Measurements from ENCODE around the gene SLC9A1. TPM values are rescaled to one million over a fixed set of nuclear protein-coding genes. Genes with fewer than 3 reads are reported as not detected.

Gene SLC9A1
- total RNA-seq, 1 experiment from 2014 or later = 8.4 TPM

- Histone ChIP-seq H3K4me3 (no peak overlapping the region), H3K36me3 (no peaks in the 10 kb centered on the region), H3K4me1 (no peaks in the 10 kb centered on the region), H3K27me3 (no peaks in the 10 kb centered on the region), H3K27ac (no peak overlapping the region), H3K9me3 (replicated peaks) (no peaks in the 10 kb centered on the region)
- DNase-seq = no peak
Observed at GRCh38 chr1:27068922-27069321, 86.0 kb downstream of the SLC9A1 start.

GRCh38 chr1:27065999-27066630 is 88.8 kb downstream of the SLC9A1 start:
- DNase-seq = no peak
- H3K27me3 ChIP-seq = no peaks in the 10 kb centered on the region
- no peaks in the 10 kb centered on the region for H3K36me3 ChIP-seq
- H3K4me3 ChIP-seq = no peak overlapping the region
- no peaks in the 10 kb centered on the region for H3K9me3 ChIP-seq (replicated peaks)
- H3K27ac ChIP-seq = no peak overlapping the region
- no peaks in the 10 kb centered on the region for H3K4me1 ChIP-seq

- Histone ChIP-seq H3K4me3 (no peak overlapping the region), H3K27ac (no peak overlapping the region), H3K4me1 (peaks cover 17% of the 10 kb centered on the region), H3K27me3 (0 out of 2 replicates have a peak, but pooled peaks cover 3% of the 10 kb centered on the region), H3K9me3 (replicated peaks) (no peaks in the 10 kb centered on the region), H3K36me3 (no peaks in the 10 kb centered on the region)
- DNase-seq = no peak
Observed at GRCh38 chr1:27060891-27061290, 94.0 kb downstream of the SLC9A1 start.

- H3K9me3 ChIP-seq (replicated peaks) = no peaks in the 10 kb centered on the region
- no peaks in the 10 kb centered on the region for H3K36me3 ChIP-seq
- H3K27me3 ChIP-seq = 0 out of 2 replicates have a peak, but pooled peaks cover 3% of the 10 kb centered on the region
- peak; percentile 45 to 72 for DNase-seq
- H3K4me3 ChIP-seq = peak overlapping the region; percentile 47
- peaks cover 17% of the 10 kb centered on the region for H3K4me1 ChIP-seq
- H3K27ac ChIP-seq = peak overlapping the region; percentile 30
Observed at GRCh38 chr1:27058966-27059669, 95.8 kb downstream of the SLC9A1 start.

GRCh38 chr1:27057801-27058625 is 96.9 kb downstream of the SLC9A1 start:
- no peaks in the 10 kb centered on the region for H3K9me3 ChIP-seq (replicated peaks)
- peak overlapping the region; percentile 41 for H3K27ac ChIP-seq
- H3K4me1 ChIP-seq = peaks cover 17% of the 10 kb centered on the region
- peak overlapping the region; percentile 45 for H3K4me3 ChIP-seq
- DNase-seq = peak; percentile 48 to 72
- H3K27me3 ChIP-seq = 0 out of 2 replicates have a peak, but pooled peaks cover 3% of the 10 kb centered on the region
- H3K36me3 ChIP-seq = no peaks in the 10 kb centered on the region

- Histone ChIP-seq H3K9me3 (replicated peaks) (no peaks in the 10 kb centered on the region), H3K4me3 (peak overlapping the region; percentile 45), H3K4me1 (peaks cover 17% of the 10 kb centered on the region), H3K27ac (peak overlapping the region; percentile 41), H3K27me3 (0 out of 2 replicates have a peak, but pooled peaks cover 3% of the 10 kb centered on the region), H3K36me3 (no peaks in the 10 kb centered on the region)
- DNase-seq = peak; percentile 31 to 67
Observed at GRCh38 chr1:27057389-27057788, 97.5 kb downstream of the SLC9A1 start.

GRCh38 chr1:27053977-27054753 is 100.8 kb downstream of the SLC9A1 start:
- Histone ChIP-seq H3K36me3 (no peaks in the 10 kb centered on the region), H3K4me3 (no peak overlapping the region), H3K27ac (no peak overlapping the region), H3K4me1 (peaks cover 15% of the 10 kb centered on the region), H3K9me3 (replicated peaks) (no peaks in the 10 kb centered on the region), H3K27me3 (no peaks in the 10 kb centered on the region)
- no peak for DNase-seq

GRCh38 chr1:27052527-27052926 is 102.4 kb downstream of the SLC9A1 start:
- no peaks in the 10 kb centered on the region for H3K9me3 ChIP-seq (replicated peaks)
- no peak for DNase-seq
- no peak overlapping the region for H3K4me3 ChIP-seq
- no peak overlapping the region for H3K27ac ChIP-seq
- H3K4me1 ChIP-seq = peaks cover 6% of the 10 kb centered on the region
- H3K27me3 ChIP-seq = no peaks in the 10 kb centered on the region
- H3K36me3 ChIP-seq = no peaks in the 10 kb centered on the region

- Histone ChIP-seq H3K27me3 (no peaks in the 10 kb centered on the region), H3K4me1 (no peaks in the 10 kb centered on the region), H3K27ac (no peak overlapping the region), H3K9me3 (replicated peaks) (no peaks in the 10 kb centered on the region), H3K36me3 (no peaks in the 10 kb centered on the region), H3K4me3 (no peak overlapping the region)
- peak; percentile 22 to 38 for DNase-seq
Observed at GRCh38 chr1:27049607-27050006, 105.3 kb downstream of the SLC9A1 start.

GRCh38 chr1:27049100-27049499 is 105.8 kb downstream of the SLC9A1 start:
- H3K27me3 ChIP-seq = no peaks in the 10 kb centered on the region
- DNase-seq = no peak
- no peaks in the 10 kb centered on the region for H3K4me1 ChIP-seq
- H3K9me3 ChIP-seq (replicated peaks) = no peaks in the 10 kb centered on the region
- no peak overlapping the region for H3K4me3 ChIP-seq
- no peak overlapping the region for H3K27ac ChIP-seq
- H3K36me3 ChIP-seq = no peaks in the 10 kb centered on the region

Other genes with a start within 250 kb of the SLC9A1 start
- not detected in 2 replicates for gene NR0B2, start 241.2 kb downstream of the SLC9A1 start, total RNA-seq (2014; rRNA removed; shearing (Covaris generic))
- gene NUDC, start 233.4 kb downstream of the SLC9A1 start, total RNA-seq (2014; rRNA removed; shearing (Covaris generic)) = 89.7 and 95.5 TPM in 2 replicates
- gene KDF1, start 194.7 kb downstream of the SLC9A1 start, total RNA-seq (2014; rRNA removed; shearing (Covaris generic)) = not detected in 2 replicates
- gene TRNP1, start 161.4 kb downstream of the SLC9A1 start, total RNA-seq (2014; rRNA removed; shearing (Covaris generic)) = 0.42 and 0.81 TPM in 2 replicates
- 0.04 and 0.10 TPM in 2 replicates for gene TENT5B, start 142.3 kb downstream of the SLC9A1 start, total RNA-seq (2014; rRNA removed; shearing (Covaris generic))
- gene WDTC1, start 79.5 kb upstream of the SLC9A1 start, total RNA-seq (2014; rRNA removed; shearing (Covaris generic)) = 15.1 and 16.2 TPM in 2 replicates
- gene TMEM222, start 167.0 kb upstream of the SLC9A1 start, total RNA-seq (2014; rRNA removed; shearing (Covaris generic)) = 26.0 and 26.1 TPM in 2 replicates
- gene SYTL1, start 186.9 kb upstream of the SLC9A1 start, total RNA-seq (2014; rRNA removed; shearing (Covaris generic)) = 0.20 and 0.47 TPM in 2 replicates
- 8.2 and 10.0 TPM in 2 replicates for gene MAP3K6, start 211.8 kb upstream of the SLC9A1 start, total RNA-seq (2014; rRNA removed; shearing (Covaris generic))
- not detected in 2 replicates for gene FCN3, start 219.7 kb upstream of the SLC9A1 start, total RNA-seq (2014; rRNA removed; shearing (Covaris generic))
- gene CD164L2, start 228.2 kb upstream of the SLC9A1 start, total RNA-seq (2014; rRNA removed; shearing (Covaris generic)) = not detected in 2 replicates
- 8.3 TPM in 2 replicates for gene GPR3, start 237.5 kb upstream of the SLC9A1 start, total RNA-seq (2014; rRNA removed; shearing (Covaris generic))